GM12878 (cell line): ENCODE data around the gene PIPOX. TPM values are rescaled to one million over a fixed set of nuclear protein-coding genes. Genes with fewer than 3 reads are reported as not detected.

Experiments used
- ATAC-seq: fragments of 200-7000 bp; cut with Tn5 transposase; 3 replicates; pipeline ENCODE4 v1.9.1; 2020; ENCODE audit warnings: mild to moderate bottlenecking, moderate library complexity
- BruUV-seq: library from RNA; stranded (reverse); fragments of 400-500 nt; replicated peaks from 2 replicates; lab custom pipeline; 2021; lab: Mats Ljungman, UMichigan
- CTCF ChIA-PET: fragments of 300-600 bp; sonication (Branson Sonifier 250); formaldehyde crosslinking; extraction: SDS; loops from one replicate; lab custom pipeline; 2021; ENCODE audit warnings: inconsistent platforms; lab: Yijun Ruan, JAX
- POLR2A ChIA-PET: fragments of 350-600 bp; formaldehyde crosslinking; extraction: SDS; loops from one replicate; lab custom pipeline; 2021; ENCODE audit warnings: inconsistent platforms; lab: Charles Lee
- RAD21 ChIA-PET: fragments of 300-600 bp; sonication (Branson Sonifier 250); formaldehyde crosslinking; loops from one replicate; lab custom pipeline; 2023; ENCODE audit warnings: antibody characterized with exemption; ENCODE audit not compliant: unreplicated experiment; lab: Charles Lee
- SMC1A ChIA-PET: fragments of 300-600 bp; sonication (Branson Sonifier 250); formaldehyde crosslinking; loops from one replicate; lab custom pipeline; 2023; ENCODE audit not compliant: unreplicated experiment, uncharacterized antibody; lab: Charles Lee
- DNase-seq: peaks from one replicate; pipeline ENCODE4 v3.0.0-alpha.2; 2011; ENCODE audit warnings: low read depth, low spot score
- FAIRE-seq: peaks from 3 replicates; lab custom pipeline; 2011; peaks lifted over from hg19 to GRCh38; lab: Jason Lieb, UNC
- H2AFZ ChIP-seq: 2 replicates; pipeline ENCODE4 v1.6.0; 2011; ENCODE audit warnings: low read depth, low read length, control low read depth; ENCODE audit not compliant: control insufficient read depth
- H3K27ac ChIP-seq: 2 replicates; pipeline ENCODE4 v1.5.1; 2011; ENCODE audit warnings: control low read depth; ENCODE audit not compliant: control insufficient read depth, insufficient read depth
- H3K27me3 ChIP-seq, 2 experiments: replicated peaks in 1 of 2; 2 replicates each; pipeline versions ENCODE4 v1.6.0 to v1.6.1; 2011; ENCODE audit warnings: low read length in 1 of 2; ENCODE audit not compliant: control insufficient read depth in 2 of 2, insufficient read depth in 2 of 2
- H3K36me3 ChIP-seq, 2 experiments: 2 replicates each; pipeline ENCODE4 v1.5.1; 2011; ENCODE audit warnings: low read length in 1 of 2; ENCODE audit not compliant: control insufficient read depth in 2 of 2, insufficient read depth in 2 of 2
- H3K4me1 ChIP-seq: 2 replicates; pipeline ENCODE4 v1.6.1; 2011; ENCODE audit warnings: mild to moderate bottlenecking, low read length, moderate library complexity, mixed read lengths; ENCODE audit not compliant: control insufficient read depth, insufficient read depth
- H3K4me2 ChIP-seq: 2 replicates; pipeline ENCODE4 v1.6.0; 2011; ENCODE audit warnings: control low read depth; ENCODE audit not compliant: control insufficient read depth, insufficient read depth
- H3K4me3 ChIP-seq: fragments of 200-600 bp; sonication (generic); 2 replicates; pipeline ENCODE4 v1.5.1; 2016
- H3K79me2 ChIP-seq: 2 replicates; pipeline ENCODE4 v1.6.0; 2011; ENCODE audit warnings: low read length; ENCODE audit not compliant: control insufficient read depth, insufficient read depth
- H3K9ac ChIP-seq: 2 replicates; pipeline ENCODE4 v1.8.0; 2011; ENCODE audit warnings: low read length, control low read depth, mixed read lengths; ENCODE audit not compliant: control insufficient read depth, insufficient read depth
- H3K9me3 ChIP-seq: replicated peaks from 3 replicates; pipeline ENCODE4 v1.5.1; 2011; ENCODE audit warnings: mild to moderate bottlenecking, low read length; ENCODE audit not compliant: control insufficient read depth, insufficient read depth
- H4K20me1 ChIP-seq: 2 replicates; pipeline ENCODE4 v1.6.0; 2011; ENCODE audit not compliant: control insufficient read depth, insufficient read depth
- HDGF ChIP-seq: fragments of 450-650 bp; IDR thresholded peaks from 2 replicates; pipeline ENCODE4 v1.6.1; 2016; ENCODE audit warnings: antibody characterized with exemption
- JUND ChIP-seq: IDR thresholded peaks from 2 replicates; pipeline ENCODE4 v1.6.1; 2012; ENCODE audit warnings: low read depth, mild to moderate bottlenecking, low read length, improper control_type of control experiment, moderate library complexity
- NRF1 ChIP-seq: conservative IDR thresholded peaks from 2 replicates; pipeline ENCODE4 v1.6.1; 2011; ENCODE audit warnings: mild to moderate bottlenecking, low read depth, low read length, improper control_type of control experiment
- SPI1 ChIP-seq: IDR thresholded peaks from 2 replicates; pipeline ENCODE4 v1.6.1; 2011; ENCODE audit warnings: low read depth, mild to moderate bottlenecking, low read length, moderate library complexity, borderline replicate concordance; ENCODE audit not compliant: insufficient read depth
- STAT3 ChIP-seq: IDR thresholded peaks from 2 replicates; pipeline ENCODE4 v1.6.1; 2011; ENCODE audit warnings: low read depth, low read length, improper control_type of control experiment
- TAF1 ChIP-seq: IDR thresholded peaks from 2 replicates; pipeline ENCODE4 v1.6.1; 2011; ENCODE audit warnings: mild to moderate bottlenecking, low read depth, low read length, borderline replicate concordance
- WRNIP1 ChIP-seq: IDR thresholded peaks from 2 replicates; pipeline ENCODE4 v1.6.1; 2011; ENCODE audit warnings: low read depth, low read length, improper control_type of control experiment, borderline replicate concordance
- ZBED1 ChIP-seq: IDR thresholded peaks from 2 replicates; pipeline ENCODE4 v1.6.1; 2016; ENCODE audit warnings: borderline replicate concordance
- ZNF217 ChIP-seq: fragments of 450-650 bp; IDR thresholded peaks from 2 replicates; pipeline ENCODE4 v1.6.1; 2017; ENCODE audit warnings: antibody characterized with exemption, mild to moderate bottlenecking
- ZNF384 ChIP-seq: IDR thresholded peaks from 2 replicates; pipeline ENCODE4 v1.6.1; 2012; ENCODE audit warnings: low read depth, mild to moderate bottlenecking, low read length, improper control_type of control experiment, borderline replicate concordance
- ZZZ3 ChIP-seq: IDR thresholded peaks from 2 replicates; pipeline ENCODE4 v1.6.1; 2011; ENCODE audit warnings: low read depth; ENCODE audit not compliant: control insufficient read depth, insufficient read length
- WGBS: methylation state at CpG from one replicate; pipeline ENCODE4 v1.1.6; 2016; ENCODE audit warnings: low lambda C conversion rate; ENCODE audit not compliant: insufficient replicate concordance, insufficient coverage; ENCODE audit errors: missing lambda C conversion rate; 5-methylcytosine and 5-hydroxymethylcytosine counted together
- in situ Hi-C: fragments of 300-500 bp; cut with MboI; formaldehyde crosslinking; loops from 9 replicates; pipeline ENCODE4 v1.14.3; 2018; ENCODE audit warnings: mixed read lengths
- intact Hi-C: fragments of 100-400 bp; cut with micrococcal nuclease; formaldehyde crosslinking; loops from one replicate; pipeline ENCODE4 v1.14.2; 2022; ENCODE audit not compliant: unreplicated experiment
- polyA plus RNA-seq, 11 experiments: library from polyadenylated mRNA; depleted of rRNA in 4 of 11; unstranded in 6 of 11; stranded (reverse) in 5 of 11; fragments of >200 nt; fragmentation: Nextera tagmentation in 4 of 11; fragmentation: Illumina TruSeq in 1 of 11; extraction: Ambion mirVana in 4 of 11; extraction: Trizol in 1 of 11; gene quantifications; 1 replicate in 1 of 11; 2 replicates in 10 of 11; pipeline versions ENCODE4 v1.2.1 to v1.2.3, GENCODE V29; 2011 to 2016; ENCODE audit warnings: inconsistent platforms in 2 of 11, missing spikeins in 2 of 11, low read depth in 1 of 11
- total RNA-seq, 4 experiments: library from RNA; depleted of rRNA in 3 of 4; stranded (reverse); fragments of >200 nt in 3 of 4; fragmentation: Illumina TruSeq in 1 of 4; extraction: Trizol in 1 of 4; gene quantifications; 2 replicates each; pipeline versions ENCODE4 v1.2.1 to v1.2.3, GENCODE V29; 2013 to 2021
- TF ChIP-seq, protein P1 (sequence below), 3 experiments: IDR thresholded peaks in 2 of 3; conservative IDR thresholded peaks in 1 of 3; 2 replicates each; pipeline ENCODE4 v1.5.1; 2011; ENCODE audit warnings: low read depth in 3 of 3, low read length in 3 of 3, mild to moderate bottlenecking in 3 of 3, control low read depth in 2 of 3, moderate library complexity in 2 of 3, inconsistent platforms in 1 of 3, mixed read lengths in 1 of 3; ENCODE audit not compliant: control insufficient read depth in 2 of 3, insufficient read depth in 1 of 3; ENCODE audit errors: extremely low read depth in 1 of 3
- TF ChIP-seq, protein P2 (sequence below): fragments of 450-650 bp; IDR thresholded peaks from 2 replicates; pipeline ENCODE4 v1.6.1; 2017; ENCODE audit warnings: mild to moderate bottlenecking, low read depth, inconsistent platforms; ENCODE audit not compliant: poor library complexity, severe bottlenecking
- TF ChIP-seq, protein P3 (sequence below): IDR thresholded peaks from 2 replicates; pipeline ENCODE4 v1.6.1; 2011; ENCODE audit warnings: borderline replicate concordance, low read depth, mild to moderate bottlenecking, moderate library complexity, low read length; ENCODE audit not compliant: insufficient read depth, poor library complexity, severe bottlenecking

The PIPOX gene
- total and polyA plus RNA-seq, 10 of the 15 experiments (the other 5 are each of a cell fraction or from before 2014, with no cell fraction given): 0.22 to 1.4 (median 0.56) TPM; not detected in 1

DNA sequence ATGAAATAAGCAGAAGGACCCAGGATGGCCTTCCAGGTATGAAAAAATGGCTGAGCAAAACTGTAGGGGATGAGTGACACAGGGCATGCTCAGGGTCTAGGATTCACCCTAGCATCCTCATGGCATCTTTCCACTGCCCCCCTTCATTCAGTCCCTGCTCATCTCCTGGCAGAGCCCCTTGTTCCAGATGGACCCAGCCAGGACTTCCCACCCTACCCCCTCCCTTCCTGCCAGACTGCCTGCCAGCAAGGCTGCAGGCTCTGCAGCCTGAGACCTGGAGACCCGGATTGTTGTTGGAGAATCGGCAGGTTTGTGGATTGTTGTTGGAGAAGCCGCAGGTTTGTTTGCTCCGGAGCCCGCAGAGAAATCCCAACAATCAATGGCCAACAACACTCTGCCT is 43.7 kb upstream of the PIPOX start (continued):
- TF ChIP-seq, protein P1, sequence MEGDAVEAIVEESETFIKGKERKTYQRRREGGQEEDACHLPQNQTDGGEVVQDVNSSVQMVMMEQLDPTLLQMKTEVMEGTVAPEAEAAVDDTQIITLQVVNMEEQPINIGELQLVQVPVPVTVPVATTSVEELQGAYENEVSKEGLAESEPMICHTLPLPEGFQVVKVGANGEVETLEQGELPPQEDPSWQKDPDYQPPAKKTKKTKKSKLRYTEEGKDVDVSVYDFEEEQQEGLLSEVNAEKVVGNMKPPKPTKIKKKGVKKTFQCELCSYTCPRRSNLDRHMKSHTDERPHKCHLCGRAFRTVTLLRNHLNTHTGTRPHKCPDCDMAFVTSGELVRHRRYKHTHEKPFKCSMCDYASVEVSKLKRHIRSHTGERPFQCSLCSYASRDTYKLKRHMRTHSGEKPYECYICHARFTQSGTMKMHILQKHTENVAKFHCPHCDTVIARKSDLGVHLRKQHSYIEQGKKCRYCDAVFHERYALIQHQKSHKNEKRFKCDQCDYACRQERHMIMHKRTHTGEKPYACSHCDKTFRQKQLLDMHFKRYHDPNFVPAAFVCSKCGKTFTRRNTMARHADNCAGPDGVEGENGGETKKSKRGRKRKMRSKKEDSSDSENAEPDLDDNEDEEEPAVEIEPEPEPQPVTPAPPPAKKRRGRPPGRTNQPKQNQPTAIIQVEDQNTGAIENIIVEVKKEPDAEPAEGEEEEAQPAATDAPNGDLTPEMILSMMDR (IDR thresholded peaks at IDR 0.05 in 2 of 3, conservative IDR thresholded peaks at IDR 0.05 in 1 of 3; ENCODE audit: control insufficient read depth in 2 of 3, extremely low read depth in 1 of 3, insufficient read depth in 1 of 3, low read depth in 3 of 3, low read length in 3 of 3): no peak
- no peak for TF ChIP-seq STAT3
- no peak for TF ChIP-seq WRNIP1
- TF ChIP-seq JUND: no peak
- no peak for TF ChIP-seq ZNF384
- no peak for TF ChIP-seq ZZZ3
- TF ChIP-seq HDGF: no peak
- no peak for TF ChIP-seq TAF1

DNA sequence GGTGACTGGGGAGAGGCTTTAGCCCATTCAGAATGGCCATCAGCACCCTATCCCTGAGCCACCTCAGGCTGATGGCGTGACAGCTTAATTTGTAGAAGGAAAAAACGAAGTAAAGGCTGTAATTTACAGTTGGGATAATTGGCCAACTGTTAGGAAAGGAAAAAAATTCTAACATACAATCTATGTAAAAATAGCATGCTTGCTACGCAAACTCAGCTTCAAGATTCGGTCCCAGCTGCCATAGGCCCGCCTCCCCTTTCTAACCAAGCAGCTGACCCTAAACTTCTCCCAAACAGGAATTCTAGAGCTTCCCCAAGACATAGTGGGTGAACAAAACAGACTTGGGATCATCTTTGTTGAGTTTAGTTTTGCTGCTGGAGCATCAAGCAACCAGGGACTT is 42.0 kb upstream of the PIPOX start:
- in situ Hi-C loops: no loop called here
- BruUV-seq: no TSS peak
- ChIA-PET SMC1A (no interaction called here), CTCF (interaction anchor here (1.1 to 3.3 kb wide), 2 partner anchors 36 to 116 kb away, joined by 4 to 11 read pairs; no protein-coding TSS in a partner anchor), POLR2A (no interaction called here)
- H3K27ac ChIP-seq: no peak overlapping the region
- no peak overlapping the region for H3K4me3 ChIP-seq
- H3K4me2 ChIP-seq: no peak overlapping the region
- H4K20me1 ChIP-seq: no peaks in the 10 kb centered on the region
- no peaks in the 10 kb centered on the region for H3K79me2 ChIP-seq
- FAIRE-seq: no peak
- TF ChIP-seq ZNF217: no peak
- TF ChIP-seq, protein P2, sequence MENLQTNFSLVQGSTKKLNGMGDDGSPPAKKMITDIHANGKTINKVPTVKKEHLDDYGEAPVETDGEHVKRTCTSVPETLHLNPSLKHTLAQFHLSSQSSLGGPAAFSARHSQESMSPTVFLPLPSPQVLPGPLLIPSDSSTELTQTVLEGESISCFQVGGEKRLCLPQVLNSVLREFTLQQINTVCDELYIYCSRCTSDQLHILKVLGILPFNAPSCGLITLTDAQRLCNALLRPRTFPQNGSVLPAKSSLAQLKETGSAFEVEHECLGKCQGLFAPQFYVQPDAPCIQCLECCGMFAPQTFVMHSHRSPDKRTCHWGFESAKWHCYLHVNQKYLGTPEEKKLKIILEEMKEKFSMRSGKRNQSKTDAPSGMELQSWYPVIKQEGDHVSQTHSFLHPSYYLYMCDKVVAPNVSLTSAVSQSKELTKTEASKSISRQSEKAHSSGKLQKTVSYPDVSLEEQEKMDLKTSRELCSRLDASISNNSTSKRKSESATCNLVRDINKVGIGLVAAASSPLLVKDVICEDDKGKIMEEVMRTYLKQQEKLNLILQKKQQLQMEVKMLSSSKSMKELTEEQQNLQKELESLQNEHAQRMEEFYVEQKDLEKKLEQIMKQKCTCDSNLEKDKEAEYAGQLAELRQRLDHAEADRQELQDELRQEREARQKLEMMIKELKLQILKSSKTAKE: no peak
- TF ChIP-seq NRF1: no peak
- TF ChIP-seq ZZZ3: no peak
- no peak for TF ChIP-seq SPI1
- TF ChIP-seq, protein P3, sequence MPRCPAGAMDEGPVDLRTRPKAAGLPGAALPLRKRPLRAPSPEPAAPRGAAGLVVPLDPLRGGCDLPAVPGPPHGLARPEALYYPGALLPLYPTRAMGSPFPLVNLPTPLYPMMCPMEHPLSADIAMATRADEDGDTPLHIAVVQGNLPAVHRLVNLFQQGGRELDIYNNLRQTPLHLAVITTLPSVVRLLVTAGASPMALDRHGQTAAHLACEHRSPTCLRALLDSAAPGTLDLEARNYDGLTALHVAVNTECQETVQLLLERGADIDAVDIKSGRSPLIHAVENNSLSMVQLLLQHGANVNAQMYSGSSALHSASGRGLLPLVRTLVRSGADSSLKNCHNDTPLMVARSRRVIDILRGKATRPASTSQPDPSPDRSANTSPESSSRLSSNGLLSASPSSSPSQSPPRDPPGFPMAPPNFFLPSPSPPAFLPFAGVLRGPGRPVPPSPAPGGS: no peak
- no peak for TF ChIP-seq ZBED1
- TF ChIP-seq, all 136 proteins: peak for 0
- DNase-seq: no peak
- ATAC-seq: no peak
- RAD21 ChIA-PET: no interaction called here
- H3K9ac ChIP-seq: no peak overlapping the region
- no peak overlapping the region for H2AFZ ChIP-seq
- intact Hi-C loops: no loop called here
- H3K36me3 ChIP-seq: no peaks in the 10 kb centered on the region
- H3K9me3 ChIP-seq: no peaks in the 10 kb centered on the region
- peaks cover 4% of the 10 kb centered on the region; the same call in 1 of the 2 replicates for H3K4me1 ChIP-seq
- WGBS: 11% methylated on average over 5 of the region's 5 CpGs
- H3K27me3 ChIP-seq: peaks cover 4 to 16% of the 10 kb centered on the region in 2 experiments; a peak in 3 of 4 replicates
